Measurements from ENCODE around the gene EXD3. TPM values are rescaled to one million over a fixed set of nuclear protein-coding genes. Genes with fewer than 3 reads are reported as not detected.
"Not testable (repeated sequence)": the region's sequence is repeated elsewhere in the genome, so short reads cannot be mapped to it uniquely, and the experiment has no call there.

Gene EXD3
- total RNA-seq, 1 donor = 7.3 TPM

DNA sequence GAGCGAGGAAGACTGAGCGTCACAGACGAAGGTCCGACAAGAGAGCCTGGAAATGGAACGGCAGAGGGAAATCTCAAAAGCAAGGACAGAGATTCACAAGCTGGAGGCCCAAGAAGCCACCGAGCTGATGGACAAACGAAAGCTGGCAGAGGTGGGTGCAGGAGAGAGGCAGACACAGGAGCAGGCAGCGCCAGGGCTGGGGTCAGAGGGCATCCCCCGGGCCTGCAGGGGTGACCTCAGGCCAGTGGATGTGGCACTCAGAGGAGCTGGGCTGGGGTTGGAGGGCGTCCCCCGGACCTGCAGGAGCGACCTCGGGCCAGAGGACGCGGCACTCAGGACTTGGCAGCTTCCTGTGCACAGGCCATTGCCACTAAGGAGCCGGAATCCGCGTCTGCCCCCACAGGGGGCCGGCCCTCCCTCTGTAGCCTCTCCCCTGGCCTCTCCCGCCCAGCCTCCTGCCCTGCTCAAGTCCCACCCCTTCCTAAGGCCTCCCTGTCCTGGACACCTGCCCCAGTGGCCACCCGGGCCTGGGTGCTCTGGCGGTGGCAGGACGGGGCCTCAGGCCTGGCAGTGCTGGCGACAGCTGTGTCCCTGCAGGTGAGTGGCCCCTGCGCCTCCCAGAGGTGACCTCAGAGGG, 40.4 kb downstream of the EXD3 start:
- TF ChIP-seq, protein P1, sequence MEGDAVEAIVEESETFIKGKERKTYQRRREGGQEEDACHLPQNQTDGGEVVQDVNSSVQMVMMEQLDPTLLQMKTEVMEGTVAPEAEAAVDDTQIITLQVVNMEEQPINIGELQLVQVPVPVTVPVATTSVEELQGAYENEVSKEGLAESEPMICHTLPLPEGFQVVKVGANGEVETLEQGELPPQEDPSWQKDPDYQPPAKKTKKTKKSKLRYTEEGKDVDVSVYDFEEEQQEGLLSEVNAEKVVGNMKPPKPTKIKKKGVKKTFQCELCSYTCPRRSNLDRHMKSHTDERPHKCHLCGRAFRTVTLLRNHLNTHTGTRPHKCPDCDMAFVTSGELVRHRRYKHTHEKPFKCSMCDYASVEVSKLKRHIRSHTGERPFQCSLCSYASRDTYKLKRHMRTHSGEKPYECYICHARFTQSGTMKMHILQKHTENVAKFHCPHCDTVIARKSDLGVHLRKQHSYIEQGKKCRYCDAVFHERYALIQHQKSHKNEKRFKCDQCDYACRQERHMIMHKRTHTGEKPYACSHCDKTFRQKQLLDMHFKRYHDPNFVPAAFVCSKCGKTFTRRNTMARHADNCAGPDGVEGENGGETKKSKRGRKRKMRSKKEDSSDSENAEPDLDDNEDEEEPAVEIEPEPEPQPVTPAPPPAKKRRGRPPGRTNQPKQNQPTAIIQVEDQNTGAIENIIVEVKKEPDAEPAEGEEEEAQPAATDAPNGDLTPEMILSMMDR (IDR thresholded peaks at IDR 0.05; ENCODE audit: insufficient read depth, low read depth, low read length) = no peak

DNA sequence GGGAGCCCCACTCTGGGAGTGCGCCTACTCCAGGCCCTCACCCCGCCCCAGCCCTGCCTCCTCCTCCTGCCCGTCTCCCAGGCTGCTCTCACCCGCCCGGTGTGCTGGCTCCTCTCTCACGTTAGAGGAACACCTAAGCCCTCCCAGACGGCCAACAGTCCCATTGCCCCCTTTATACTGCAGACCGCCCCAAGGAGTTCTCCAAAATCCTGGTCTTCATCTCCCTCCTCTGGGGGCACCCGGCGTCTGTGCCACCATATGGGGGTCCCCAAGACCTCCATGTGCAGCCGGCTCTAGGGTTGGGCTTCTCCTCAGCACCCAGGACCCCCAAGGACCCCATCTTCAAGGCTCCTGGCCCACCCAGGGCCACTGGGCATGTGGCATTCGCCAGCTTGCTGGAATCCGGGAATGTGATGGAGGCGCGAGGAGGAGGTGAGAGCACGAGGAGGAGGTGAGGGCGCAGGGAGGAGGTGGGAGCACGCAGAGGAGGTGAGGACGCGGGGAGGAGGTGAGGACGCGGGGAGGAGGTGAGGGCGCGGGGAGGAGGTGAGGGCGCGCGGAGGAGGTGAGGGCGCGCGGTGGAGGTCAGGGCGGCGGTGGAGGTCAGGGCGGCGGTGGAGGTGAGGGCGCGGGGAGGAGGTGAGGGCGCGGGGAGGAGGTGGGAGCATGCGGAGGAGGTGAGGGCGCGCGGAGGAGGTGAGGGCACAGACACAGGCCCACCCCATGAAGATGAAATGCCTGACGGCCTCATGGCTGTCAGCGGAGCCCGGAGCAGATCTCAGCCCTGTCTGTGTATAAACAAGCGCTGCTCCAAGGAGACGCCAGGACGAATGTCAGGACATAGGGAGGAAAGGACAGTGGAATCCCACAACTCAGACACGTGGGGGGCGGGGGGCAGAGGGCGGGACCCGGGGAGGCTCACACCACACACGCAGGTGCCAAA, 41.2 kb downstream of the EXD3 start:
- TF ChIP-seq, protein P1 (IDR thresholded peaks at IDR 0.05; ENCODE audit: insufficient read depth, low read depth, low read length) = no peak
- no peak for DNase-seq (ENCODE audit: low read depth)
- no peak overlapping the region for H3K4me3 ChIP-seq (ENCODE audit: low read depth, low read length)

More for the DNA sequence above, 40.4 kb downstream of the EXD3 start:
- no peak for DNase-seq (ENCODE audit: low read depth)
- H3K4me3 ChIP-seq (ENCODE audit: low read depth, low read length) = no peak overlapping the region

DNA sequence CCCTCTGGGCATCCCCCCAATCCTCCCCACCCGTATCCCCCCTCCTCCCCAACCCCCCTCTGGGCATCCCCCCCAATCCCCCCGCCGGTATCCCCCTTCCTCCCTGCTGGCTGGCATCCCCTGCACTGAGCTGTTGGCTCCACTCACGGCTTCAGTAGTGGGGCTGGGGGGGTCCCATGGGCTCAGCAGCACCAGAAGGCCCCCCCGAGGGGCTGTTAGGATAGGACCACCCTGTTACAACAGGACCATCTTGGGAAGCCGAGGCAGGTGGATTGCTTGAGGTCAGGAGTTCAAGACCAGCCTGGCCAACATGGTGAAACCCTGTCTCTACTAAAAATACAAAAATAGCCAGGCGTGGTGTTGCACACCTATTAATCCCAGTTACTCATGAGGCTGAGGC, 42.4 kb downstream of the EXD3 start:
- no peak overlapping the region for H3K4me3 ChIP-seq (ENCODE audit: low read depth, low read length)
- TF ChIP-seq, protein P1 (IDR thresholded peaks at IDR 0.05; ENCODE audit: insufficient read depth, low read depth, low read length) = no peak

DNA sequence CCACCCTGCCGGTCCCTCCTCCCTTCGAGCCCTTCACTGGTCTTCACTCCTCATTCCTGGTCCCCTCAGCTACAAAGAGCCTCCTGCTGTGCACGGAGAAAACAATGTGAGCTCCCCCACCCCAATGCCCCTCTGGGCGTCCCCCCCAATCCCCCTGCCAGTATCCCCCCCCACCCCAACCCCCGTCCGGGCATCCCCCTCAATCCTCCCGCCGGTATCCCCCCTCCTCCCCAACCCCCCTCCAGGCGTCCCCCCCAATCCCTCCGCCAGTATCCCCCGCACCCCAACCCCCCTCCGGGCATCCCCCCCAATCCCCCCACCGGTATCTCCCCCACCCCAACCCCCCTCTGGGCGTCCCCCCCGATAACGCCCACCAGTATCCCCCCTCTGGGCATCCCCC, 42.8 kb downstream of the EXD3 start:
- no peak for DNase-seq (ENCODE audit: low read depth)
- TF ChIP-seq, protein P1 (IDR thresholded peaks at IDR 0.05; ENCODE audit: insufficient read depth, low read depth, low read length) = no peak
- no peak overlapping the region for H3K4me3 ChIP-seq (ENCODE audit: low read depth, low read length)

More for the DNA sequence above, 42.4 kb downstream of the EXD3 start:
- DNase-seq (ENCODE audit: low read depth) = no peak

DNA sequence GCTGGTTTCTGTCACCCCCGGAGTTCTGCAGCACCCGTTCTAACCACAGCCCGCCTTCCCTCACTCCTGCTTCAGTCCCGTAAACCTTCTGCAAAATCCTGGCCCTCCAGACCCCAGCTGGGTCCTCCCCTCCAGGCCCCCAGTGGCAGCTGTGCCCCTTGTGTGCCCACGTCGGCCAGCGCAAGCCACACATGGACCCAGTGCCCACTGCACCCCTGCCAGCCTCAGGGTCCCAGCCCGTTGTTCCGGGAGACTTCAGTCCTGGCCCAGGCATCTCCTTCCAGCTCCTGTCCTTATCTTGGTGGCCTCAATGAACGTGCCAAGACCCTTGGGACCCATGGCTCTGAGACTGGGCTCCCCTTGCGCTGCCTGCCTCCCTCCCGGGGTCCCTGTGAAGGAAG, 43.2 kb downstream of the EXD3 start:
- TF ChIP-seq, protein P1 (IDR thresholded peaks at IDR 0.05; ENCODE audit: insufficient read depth, low read depth, low read length) = no peak
- no peak for DNase-seq (ENCODE audit: low read depth)
- H3K4me3 ChIP-seq (ENCODE audit: low read depth, low read length) = no peak overlapping the region

DNA sequence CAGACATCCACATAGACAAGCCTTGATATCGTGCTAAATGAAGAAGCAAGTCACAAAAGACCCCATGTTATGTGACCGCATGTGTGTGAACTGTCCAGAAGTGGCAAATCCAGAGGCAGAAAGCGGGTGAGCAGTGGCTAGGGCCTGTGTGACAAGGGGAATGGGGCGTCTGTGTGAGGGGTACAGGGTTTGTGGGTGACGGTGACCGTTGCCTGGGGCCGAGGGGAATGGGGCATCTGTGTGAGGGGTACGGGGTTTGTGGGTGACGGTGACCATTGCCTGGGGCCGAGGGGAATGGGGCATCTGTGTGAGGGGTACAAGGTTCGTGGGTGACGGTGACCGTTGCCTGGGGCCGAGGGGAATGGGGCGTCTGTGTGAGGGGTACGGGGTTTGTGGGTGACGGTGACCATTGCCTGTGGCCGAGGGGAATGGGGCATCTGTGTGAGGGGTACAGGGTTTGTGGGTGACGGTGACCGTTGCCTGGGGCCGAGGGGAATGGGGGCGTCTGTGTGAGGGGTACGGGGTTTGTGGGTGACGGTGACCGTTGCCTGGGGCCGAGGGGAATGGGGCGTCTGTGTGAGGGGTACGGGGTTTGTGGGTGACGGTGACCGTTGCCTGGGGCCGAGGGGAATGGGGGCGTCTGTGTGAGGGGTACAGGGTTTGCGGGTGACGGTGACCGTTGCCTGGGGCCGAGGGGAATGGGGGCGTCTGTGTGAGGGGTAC, 44.1 kb downstream of the EXD3 start:
- not testable (repeated sequence) for DNase-seq (ENCODE audit: low read depth)

DNA sequence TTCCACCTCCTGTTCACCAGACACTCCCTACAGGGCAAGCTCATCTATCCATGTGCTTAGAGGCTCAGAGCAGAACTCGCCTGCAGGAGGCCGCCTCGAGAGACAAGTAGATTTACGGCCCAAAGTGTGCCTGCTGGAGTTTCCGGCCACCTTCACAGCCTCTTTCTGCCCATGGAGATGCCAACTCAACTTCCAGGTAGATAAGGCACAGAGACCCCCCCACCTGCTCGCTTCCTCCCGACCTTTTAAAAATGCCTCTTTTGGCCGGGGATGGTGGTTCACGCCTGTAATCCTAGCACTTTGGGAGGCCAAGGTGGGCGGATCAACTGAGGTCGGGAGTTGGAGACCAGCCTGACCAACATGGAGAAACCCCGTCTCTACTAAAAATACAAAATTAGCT, 46.6 kb downstream of the EXD3 start:
- no peak for DNase-seq (ENCODE audit: low read depth)
- TF ChIP-seq, protein P1 (IDR thresholded peaks at IDR 0.05; ENCODE audit: insufficient read depth, low read depth, low read length) = no peak
- no peak overlapping the region for H3K4me3 ChIP-seq (ENCODE audit: low read depth, low read length)

More for the DNA sequence above, 44.1 kb downstream of the EXD3 start:
- H3K4me3 ChIP-seq (ENCODE audit: low read depth, low read length) = not testable (repeated sequence)
